ENCODE measurements around the gene CAST. TPM values are rescaled to one million over a fixed set of nuclear protein-coding genes. Genes with fewer than 3 reads are reported as not detected.
A peak's percentile ranks its signal among the peaks of the same experiment; 100 is the strongest.

Gene CAST, protein sequence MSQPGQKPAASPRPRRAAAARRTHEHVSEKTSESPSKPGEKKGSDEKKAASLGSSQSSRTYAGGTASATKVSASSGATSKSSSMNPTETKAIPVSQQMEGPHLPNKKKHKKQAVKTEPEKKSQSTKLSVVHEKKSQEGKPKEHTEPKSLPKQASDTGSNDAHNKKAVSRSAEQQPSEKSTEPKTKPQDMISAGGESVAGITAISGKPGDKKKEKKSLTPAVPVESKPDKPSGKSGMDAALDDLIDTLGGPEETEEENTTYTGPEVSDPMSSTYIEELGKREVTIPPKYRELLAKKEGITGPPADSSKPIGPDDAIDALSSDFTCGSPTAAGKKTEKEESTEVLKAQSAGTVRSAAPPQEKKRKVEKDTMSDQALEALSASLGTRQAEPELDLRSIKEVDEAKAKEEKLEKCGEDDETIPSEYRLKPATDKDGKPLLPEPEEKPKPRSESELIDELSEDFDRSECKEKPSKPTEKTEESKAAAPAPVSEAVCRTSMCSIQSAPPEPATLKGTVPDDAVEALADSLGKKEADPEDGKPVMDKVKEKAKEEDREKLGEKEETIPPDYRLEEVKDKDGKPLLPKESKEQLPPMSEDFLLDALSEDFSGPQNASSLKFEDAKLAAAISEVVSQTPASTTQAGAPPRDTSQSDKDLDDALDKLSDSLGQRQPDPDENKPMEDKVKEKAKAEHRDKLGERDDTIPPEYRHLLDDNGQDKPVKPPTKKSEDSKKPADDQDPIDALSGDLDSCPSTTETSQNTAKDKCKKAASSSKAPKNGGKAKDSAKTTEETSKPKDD
- total RNA-seq (2022) (418 and 426 TPM in 2 replicates), Bru-seq, nascent RNA (percentile 98 among the genes with signal in this experiment), BruChase-seq, experiment 1, labeled RNA remaining after a 2-hour chase (percentile 93 among the genes with signal in this experiment), BruChase-seq, experiment 2, labeled RNA remaining after a 6-hour chase (percentile 96 among the genes with signal in this experiment)
- long read RNA-seq, full-length matches to known transcripts = 159 of 696 reads
- long read RNA-seq, partial matches to known transcripts = 332 of 696 reads
- long read RNA-seq, other reads (novel, unspliced or antisense) = 205 of 696 reads

DNA sequence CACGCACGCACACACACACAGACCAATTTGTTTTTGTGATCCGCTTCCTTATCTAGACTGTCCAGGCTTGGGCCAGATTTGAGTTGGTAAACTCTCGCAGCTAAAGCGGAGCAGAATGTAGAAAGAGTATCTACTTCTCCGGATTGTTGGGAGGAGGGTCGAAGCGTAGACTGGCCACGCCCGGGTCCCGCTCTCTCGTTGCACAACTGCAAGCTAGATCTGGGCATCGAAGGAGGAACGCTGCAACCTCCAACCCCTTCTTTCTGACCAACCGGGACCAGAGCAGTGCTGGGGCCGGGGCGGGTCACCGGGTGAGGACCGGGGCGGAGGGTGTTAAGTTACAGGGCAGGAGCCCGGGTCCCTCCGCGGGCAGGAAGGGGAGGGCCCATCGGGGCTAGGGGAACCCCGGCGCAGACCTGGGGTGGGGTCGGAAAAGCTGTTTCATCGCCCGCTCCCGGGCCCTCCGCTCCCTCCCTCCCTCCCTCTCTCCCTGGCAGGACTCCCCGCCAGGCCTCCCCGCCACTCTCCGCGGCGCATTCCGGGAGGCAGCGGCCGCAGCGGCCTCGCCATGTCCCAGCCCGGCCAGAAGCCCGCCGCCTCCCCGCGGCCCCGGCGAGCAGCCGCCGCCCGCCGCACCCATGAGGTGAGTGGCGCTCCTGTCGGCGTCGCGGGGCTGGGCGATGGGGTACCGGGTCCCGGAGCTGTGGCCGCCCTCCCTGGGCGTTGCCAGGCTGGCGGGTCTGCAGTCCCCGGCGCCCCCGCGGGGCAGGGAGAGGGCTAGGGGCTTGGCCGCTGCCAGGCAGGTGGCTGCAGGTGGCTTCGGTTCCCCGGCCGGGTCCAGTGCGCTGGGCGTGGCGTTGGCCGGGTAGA, at the start of gene CAST:
TSS of gene CAST (plus strand) at position 522 of the 870 bp plus-strand sequence. CDS start at position 569, 47 bp downstream.
- intact Hi-C loops (cut with micrococcal nuclease; ENCODE audit: unreplicated experiment) = loop anchor here (1.0 to 2.0 kb wide), 4 partner anchors 20 to 73 kb away; no protein-coding TSS in a partner anchor
- H3K9me3 Mint-ChIP-seq (ENCODE audit: unreplicated experiment) = no peaks in the 10 kb centered on the region
- H3K4me3 Mint-ChIP-seq (ENCODE audit: unreplicated experiment) = peak within 1 kb of the TSS; percentile 81
- ChIA-PET POLR2A (interaction anchor here (0.6 to 3.2 kb wide), 7 partner anchors 9 to 53 kb away, joined by 3 to 23 read pairs (median 6); no protein-coding TSS in a partner anchor), CTCF (interaction anchor here (0.6 to 3.2 kb wide), 4 partner anchors 8 to 91 kb away, joined by 3 to 13 read pairs (median 8); no protein-coding TSS in a partner anchor)
- DNase-seq = peak; percentile 97
- H3K27ac Mint-ChIP-seq (ENCODE audit: unreplicated experiment) = peak within 1 kb of the TSS; percentile 86
- H3K36me3 ChIP-seq (ENCODE audit: control insufficient read depth, insufficient read depth, low read length) = no peaks in the 10 kb centered on the region
- peak within 1 kb of the TSS; percentile 90 for H3K4me3 ChIP-seq (ENCODE audit: low read depth, low read length)
- no peaks in the 10 kb centered on the region for H3K9me3 ChIP-seq
- no TSS peak for BruUV-seq (replicated peaks)
- H3K27me3 Mint-ChIP-seq (ENCODE audit: insufficient read depth, unreplicated experiment) = no peaks in the 10 kb centered on the region
- TF ChIP-seq, protein P1, sequence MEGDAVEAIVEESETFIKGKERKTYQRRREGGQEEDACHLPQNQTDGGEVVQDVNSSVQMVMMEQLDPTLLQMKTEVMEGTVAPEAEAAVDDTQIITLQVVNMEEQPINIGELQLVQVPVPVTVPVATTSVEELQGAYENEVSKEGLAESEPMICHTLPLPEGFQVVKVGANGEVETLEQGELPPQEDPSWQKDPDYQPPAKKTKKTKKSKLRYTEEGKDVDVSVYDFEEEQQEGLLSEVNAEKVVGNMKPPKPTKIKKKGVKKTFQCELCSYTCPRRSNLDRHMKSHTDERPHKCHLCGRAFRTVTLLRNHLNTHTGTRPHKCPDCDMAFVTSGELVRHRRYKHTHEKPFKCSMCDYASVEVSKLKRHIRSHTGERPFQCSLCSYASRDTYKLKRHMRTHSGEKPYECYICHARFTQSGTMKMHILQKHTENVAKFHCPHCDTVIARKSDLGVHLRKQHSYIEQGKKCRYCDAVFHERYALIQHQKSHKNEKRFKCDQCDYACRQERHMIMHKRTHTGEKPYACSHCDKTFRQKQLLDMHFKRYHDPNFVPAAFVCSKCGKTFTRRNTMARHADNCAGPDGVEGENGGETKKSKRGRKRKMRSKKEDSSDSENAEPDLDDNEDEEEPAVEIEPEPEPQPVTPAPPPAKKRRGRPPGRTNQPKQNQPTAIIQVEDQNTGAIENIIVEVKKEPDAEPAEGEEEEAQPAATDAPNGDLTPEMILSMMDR (IDR thresholded peaks at IDR 0.05; ENCODE audit: insufficient read depth in 1 of 2, low read depth in 1 of 2, low read length in 1 of 2, severe bottlenecking in 1 of 2, unreplicated experiment in 1 of 2) = no peak
- peaks cover 49% of the 10 kb centered on the region for H3K4me1 ChIP-seq
- peaks cover 22% of the 10 kb centered on the region for H3K36me3 Mint-ChIP-seq (ENCODE audit: insufficient read depth, unreplicated experiment)
- H3K27me3 ChIP-seq (replicated peaks; ENCODE audit: control insufficient read depth, insufficient read depth, low read length) = no peaks in the 10 kb centered on the region
- H3K4me1 Mint-ChIP-seq (ENCODE audit: low read depth, unreplicated experiment) = peaks cover 39% of the 10 kb centered on the region

DNA sequence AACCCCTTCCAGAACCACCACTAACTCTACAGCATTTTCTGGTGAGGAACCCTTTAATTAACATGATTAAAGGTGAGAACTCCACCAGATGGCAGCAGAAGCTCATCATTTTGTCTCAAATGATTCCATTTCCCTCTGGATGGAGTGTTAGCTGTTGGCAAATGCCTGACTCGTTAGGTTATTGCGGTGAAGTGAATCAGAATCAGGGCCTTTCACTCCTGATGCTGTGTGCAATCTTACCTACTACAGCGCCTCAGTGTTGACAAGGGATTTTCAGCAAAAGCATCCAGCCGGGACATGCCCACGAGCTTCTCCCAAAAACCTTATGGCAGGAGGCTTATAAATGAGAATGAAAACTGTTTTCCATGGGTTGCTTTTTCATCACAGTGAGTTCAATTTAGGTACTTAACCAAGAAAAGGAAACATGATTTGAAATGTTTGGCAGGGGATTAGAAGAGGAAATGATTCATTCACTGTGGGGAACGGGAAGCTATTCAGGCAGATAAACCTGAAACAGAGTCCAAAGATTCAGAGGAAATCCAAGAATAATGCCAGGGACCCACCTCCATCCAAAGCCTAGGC, 48.0 kb upstream of the CAST start:
- Histone ChIP-seq H3K9me3 (peaks cover 18% of the 10 kb centered on the region), H3K36me3 (ENCODE audit: control insufficient read depth, insufficient read depth, low read length) (no peaks in the 10 kb centered on the region), H3K4me3 (ENCODE audit: low read depth, low read length) (no peak overlapping the region), H3K4me1 (peaks cover 7% of the 10 kb centered on the region), H3K27me3 (replicated peaks; ENCODE audit: control insufficient read depth, insufficient read depth, low read length) (no peaks in the 10 kb centered on the region)
- peak overlapping the region; percentile 8 for H3K27ac Mint-ChIP-seq (ENCODE audit: unreplicated experiment)
- intact Hi-C loops (cut with micrococcal nuclease; ENCODE audit: unreplicated experiment) = loop anchor here (1.0 to 10.0 kb wide), 11 partner anchors 23 to 548 kb away; partner anchors contain the start of genes CAST and LNPEP
- no peak overlapping the region for H3K4me3 Mint-ChIP-seq (ENCODE audit: unreplicated experiment)
- DNase-seq = peak; percentile 73 to 82
- H3K4me1 Mint-ChIP-seq (ENCODE audit: low read depth, unreplicated experiment) = no peaks in the 10 kb centered on the region
- ChIA-PET CTCF (interaction anchor here (0.7 to 1.8 kb wide), 13 partner anchors 27 to 383 kb away, joined by 3 to 23 read pairs (median 5); partner anchors contain the start of gene CAST), POLR2A (interaction anchor here (1.2 kb wide), 1 partner anchor 48 kb away, joined by 5 read pairs; the partner anchor contains the start of gene CAST)
- no peaks in the 10 kb centered on the region for H3K27me3 Mint-ChIP-seq (ENCODE audit: insufficient read depth, unreplicated experiment)
- H3K36me3 Mint-ChIP-seq (ENCODE audit: insufficient read depth, unreplicated experiment) = no peaks in the 10 kb centered on the region
- H3K9me3 Mint-ChIP-seq (ENCODE audit: unreplicated experiment) = peaks cover 9% of the 10 kb centered on the region
- TF ChIP-seq, protein P1 (IDR thresholded peaks at IDR 0.05; ENCODE audit: insufficient read depth in 1 of 2, low read depth in 1 of 2, low read length in 1 of 2, severe bottlenecking in 1 of 2, unreplicated experiment in 1 of 2) = peak; percentile 33 to 82
- BruUV-seq (replicated peaks) = no TSS peak

Data from Caco-2 (cell line).